ENCODE measurements around the gene LITAFD.

- no peak for TF ChIP-seq POLR2A (IDR thresholded peaks at IDR 0.05; ENCODE audit: low read length)
- TF ChIP-seq GATA1 (IDR thresholded peaks at IDR 0.05; ENCODE audit: low read depth, low read length) = no peak
These were observed 37.2 kb downstream of the LITAFD start for GRCh38 chr16:8919089-8919933.
